ENCODE measurements around the gene GAB1. TPM values are rescaled to one million over a fixed set of nuclear protein-coding genes. Genes with fewer than 3 reads are reported as not detected.

The GAB1 gene
- total and polyA plus RNA-seq, 2 of the 13 experiments (the other 11 are each of a cell fraction or from before 2014, with no cell fraction given), result 8.7 to 14.7 TPM

GRCh38 chr4:143337600-143338287, 1.1 kb downstream of the GAB1 start (continued):
- TF ChIP-seq FUBP1 (CRISPR knock-in tag; IDR thresholded peaks at IDR 0.05; ENCODE audit: borderline replicate concordance) (no peak), ZNF879 (CRISPR knock-in tag; IDR thresholded peaks at IDR 0.05) (no peak), HMG20A (CRISPR knock-in tag; IDR thresholded peaks at IDR 0.05; ENCODE audit: borderline replicate concordance) (no peak), ZNF232 (CRISPR knock-in tag; IDR thresholded peaks at IDR 0.05; ENCODE audit: borderline replicate concordance) (peak; percentile 62; the same call in 1 of the 2 replicates), ATF5 (CRISPR knock-in tag; IDR thresholded peaks at IDR 0.05; ENCODE audit: low read depth) (no peak), KDM6A (CRISPR knock-in tag; IDR thresholded peaks at IDR 0.05; ENCODE audit: low read depth) (no peak), RFXANK (CRISPR knock-in tag; IDR thresholded peaks at IDR 0.05) (no peak), ZNF333 (CRISPR knock-in tag; IDR thresholded peaks at IDR 0.05; ENCODE audit: borderline replicate concordance) (no peak), ZNF615 (CRISPR knock-in tag; IDR thresholded peaks at IDR 0.05; ENCODE audit: borderline replicate concordance) (no peak), MIER2 (CRISPR knock-in tag; IDR thresholded peaks at IDR 0.05) (no peak), HOMEZ (CRISPR knock-in tag; IDR thresholded peaks at IDR 0.05; ENCODE audit: low read depth) (no peak), MBNL3 (CRISPR knock-in tag; conservative IDR thresholded peaks at IDR 0.05) (no peak), HOXA5 (CRISPR knock-in tag; IDR thresholded peaks at IDR 0.05) (peak; percentile 62; the same call in 1 of the 2 replicates), TSC22D2 (CRISPR knock-in tag; IDR thresholded peaks at IDR 0.05; ENCODE audit: borderline replicate concordance) (no peak), TOPORS (CRISPR knock-in tag; IDR thresholded peaks at IDR 0.05) (0 out of 2 replicates have a peak, but pooled peaks have one; percentile 14), HBP1 (CRISPR knock-in tag; IDR thresholded peaks at IDR 0.05; ENCODE audit: low read depth) (peak; percentile 18; the same call in 1 of the 2 replicates), NR2C2 (CRISPR knock-in tag; IDR thresholded peaks at IDR 0.05; ENCODE audit: borderline replicate concordance) (peak; percentile 31; the same call in 1 of the 2 replicates), ZNF574 (CRISPR knock-in tag; IDR thresholded peaks at IDR 0.05) (peak; percentile 29; the same call in 1 of the 2 replicates)
